PC-9 (cell line): ENCODE results near the gene FBLN2. TPM values are rescaled to one million over a fixed set of nuclear protein-coding genes. Genes with fewer than 3 reads are reported as not detected.

Experiments
- BruUV-seq: library from RNA; stranded (reverse); fragments of 400-500 nt; replicated peaks from 2 replicates; lab custom pipeline; 2021; lab: Mats Ljungman, UMichigan
- CTCF ChIA-PET: fragments of 300-600 bp; sonication (Branson Sonifier 250); formaldehyde crosslinking; loops from one replicate; lab custom pipeline; 2022; ENCODE audit warnings: antibody characterized with exemption; lab: Charles Lee
- POLR2A ChIA-PET: fragments of 300-600 bp; sonication (Branson Sonifier 250); formaldehyde crosslinking; loops from one replicate; lab custom pipeline; 2022; ENCODE audit warnings: antibody characterized with exemption; ENCODE audit not compliant: unreplicated experiment; lab: Charles Lee
- DNase-seq, 2 experiments: peaks; one replicate each; pipeline versions ENCODE4 v3.0.0 to v3.0.0-alpha.2; 2015 to 2022; ENCODE audit warnings: mixed read lengths in 1 of 2
- H2AFZ ChIP-seq: fragments of 200-600 bp; sonication (generic); 2 replicates; pipeline ENCODE4 v1.8.1; 2017; ENCODE audit warnings: antibody characterized with exemption
- H3F3A ChIP-seq: fragments of 200-600 bp; sonication (generic); 2 replicates; pipeline ENCODE4 v1.8.1; 2017; ENCODE audit warnings: antibody characterized with exemption, mild to moderate bottlenecking, low read depth; ENCODE audit not compliant: insufficient read depth
- H3K27ac ChIP-seq: fragments of 200-600 bp; sonication (generic); 2 replicates; pipeline ENCODE4 v1.6.1; 2016; ENCODE audit warnings: mixed run types
- H3K27me3 ChIP-seq: fragments of 200-600 bp; sonication (generic); 2 replicates; pipeline ENCODE4 v1.6.1; 2016; ENCODE audit warnings: low read depth, mixed run types; ENCODE audit not compliant: insufficient read depth
- H3K36me3 ChIP-seq: fragments of 200-600 bp; sonication (generic); 2 replicates; pipeline ENCODE4 v1.6.1; 2016; ENCODE audit warnings: low read depth, mixed run types
- H3K4me1 ChIP-seq: fragments of 200-600 bp; sonication (generic); replicated peaks from 2 replicates; pipeline ENCODE4 v1.6.1; 2016; ENCODE audit warnings: mixed run types; ENCODE audit not compliant: insufficient read depth
- H3K4me2 ChIP-seq: fragments of 200-600 bp; sonication (generic); 2 replicates; pipeline ENCODE4 v1.6.1; 2017; ENCODE audit warnings: mixed run types
- H3K4me3 ChIP-seq: fragments of 200-600 bp; sonication (generic); 2 replicates; pipeline ENCODE4 v1.6.1; 2016; ENCODE audit warnings: mixed run types
- H3K79me2 ChIP-seq: fragments of 200-600 bp; sonication (generic); 2 replicates; pipeline ENCODE4 v1.6.1; 2017; ENCODE audit warnings: low read depth, mixed run types
- H3K9me2 ChIP-seq: fragments of 200-600 bp; sonication (generic); 2 replicates; pipeline ENCODE4 v1.8.1; 2017; ENCODE audit warnings: mild to moderate bottlenecking; ENCODE audit not compliant: insufficient read depth
- H3K9me3 ChIP-seq: fragments of 200-600 bp; sonication (generic); 2 replicates; pipeline ENCODE4 v1.8.1; 2016; ENCODE audit warnings: low read depth; ENCODE audit not compliant: insufficient read depth
- H4K20me1 ChIP-seq: fragments of 200-600 bp; sonication (generic); 2 replicates; pipeline ENCODE4 v1.8.1; 2017; ENCODE audit not compliant: insufficient read depth
- CTCF ChIP-seq: fragments of 200-600 bp; sonication (generic); conservative IDR thresholded peaks from 2 replicates; pipeline ENCODE4 v1.6.1; 2017; ENCODE audit warnings: mixed run types, antibody characterized with exemption, mild to moderate bottlenecking, moderate library complexity
- EZH2 ChIP-seq: fragments of 200-600 bp; sonication (generic); IDR thresholded peaks from 2 replicates; pipeline ENCODE4 v1.8.0; 2017; ENCODE audit warnings: antibody characterized with exemption, low read depth
- intact Hi-C: fragments of 100-400 bp; cut with micrococcal nuclease; formaldehyde crosslinking; loops from one replicate; pipeline ENCODE4 v1.10.0; 2022; ENCODE audit not compliant: unreplicated experiment
- total RNA-seq: library from RNA; stranded (reverse); gene quantifications from 2 replicates; pipeline ENCODE4 v1.2.3, GENCODE V29; 2021

The FBLN2 gene
- total RNA-seq, 1 experiment from 2014 or later: 0.57 TPM

GRCh38 chr3:13620281-13620680 is 71.4 kb downstream of the FBLN2 start:
- Histone ChIP-seq H3K4me1 (no peaks in the 10 kb centered on the region), H4K20me1 (no peaks in the 10 kb centered on the region), H3K4me3 (no peak overlapping the region), H3K4me2 (no peak overlapping the region), H3K79me2 (no peaks in the 10 kb centered on the region), H3F3A (no peaks in the 10 kb centered on the region), H3K9me2 (no peaks in the 10 kb centered on the region), H2AFZ (no peak overlapping the region), H3K27ac (no peak overlapping the region), H3K9me3 (no peaks in the 10 kb centered on the region), H3K27me3 (peaks cover 8% of the 10 kb centered on the region; the same call in 1 of the 2 replicates), H3K36me3 (no peaks in the 10 kb centered on the region)
- intact Hi-C loops: no loop called here
- BruUV-seq: no TSS peak
- DNase-seq: no peak
- POLR2A ChIA-PET: no interaction called here
- no peak for TF ChIP-seq EZH2
- no peak for TF ChIP-seq CTCF
- CTCF ChIA-PET: interaction anchor here (0.7 kb wide), 1 partner anchor 16 kb away, joined by 3 read pairs; no protein-coding TSS in a partner anchor

- H3K9me3 ChIP-seq: no peaks in the 10 kb centered on the region
- H3K4me2 ChIP-seq: no peak overlapping the region
- no peaks in the 10 kb centered on the region for H4K20me1 ChIP-seq
- no peaks in the 10 kb centered on the region for H3K36me3 ChIP-seq
- POLR2A ChIA-PET: no interaction called here
- H3K27me3 ChIP-seq: peaks cover 2% of the 10 kb centered on the region; the same call in 1 of the 2 replicates
- CTCF ChIA-PET: interaction anchor here (0.7 kb wide), 1 partner anchor 16 kb away, joined by 3 read pairs; no protein-coding TSS in a partner anchor
- no peak for TF ChIP-seq CTCF
- no peak for TF ChIP-seq EZH2
- intact Hi-C loops: no loop called here
- H3K79me2 ChIP-seq: no peaks in the 10 kb centered on the region
- H2AFZ ChIP-seq: no peak overlapping the region
- no peak overlapping the region for H3K4me3 ChIP-seq
- no peak overlapping the region for H3K27ac ChIP-seq
- no peaks in the 10 kb centered on the region for H3F3A ChIP-seq
- no peaks in the 10 kb centered on the region for H3K4me1 ChIP-seq
- no TSS peak for BruUV-seq
- no peaks in the 10 kb centered on the region for H3K9me2 ChIP-seq
- DNase-seq: no peak
These were observed 71.9 kb downstream of the FBLN2 start for GRCh38 chr3:13620776-13621365.

DNA sequence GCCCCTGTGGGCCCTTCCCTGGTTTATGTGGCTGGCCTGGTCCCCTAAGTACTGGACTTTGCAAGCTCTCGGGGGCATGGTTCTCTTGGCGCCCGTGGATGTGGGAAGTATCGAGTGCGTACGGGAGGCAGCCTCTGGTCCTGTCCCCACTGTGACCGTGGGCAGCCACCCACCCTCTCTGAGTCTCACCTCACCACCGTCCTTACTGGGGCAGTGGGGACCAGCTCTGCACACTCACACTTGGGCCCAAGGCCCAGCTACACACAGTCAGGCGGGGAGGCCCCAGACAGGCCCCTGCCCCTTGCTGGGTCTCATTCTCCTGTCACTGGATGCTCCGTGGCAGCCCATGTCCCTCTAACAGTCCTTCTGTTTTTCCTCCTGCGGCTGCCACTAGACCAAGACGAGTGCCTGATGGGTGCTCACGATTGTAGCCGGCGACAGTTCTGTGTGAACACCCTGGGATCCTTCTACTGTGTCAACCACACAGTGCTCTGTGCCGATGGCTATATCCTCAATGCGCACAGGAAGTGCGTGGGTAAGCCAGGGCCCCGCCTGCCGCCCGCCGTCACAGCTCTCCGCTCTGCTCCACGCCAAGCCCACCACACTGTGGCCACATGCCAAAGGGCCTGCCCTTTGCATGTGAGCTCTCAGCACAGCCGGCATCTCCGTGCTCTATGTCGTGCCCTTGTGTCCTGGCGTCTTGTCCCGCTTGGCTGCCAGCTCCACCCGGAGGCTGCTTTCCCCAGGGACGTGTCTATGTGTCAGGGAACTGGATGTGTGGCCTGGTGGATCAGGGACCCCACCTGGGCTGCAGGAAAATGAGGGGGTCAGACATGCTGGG is 72.7 kb downstream of the FBLN2 start:
- CTCF ChIA-PET: no interaction called here
- Histone ChIP-seq H2AFZ (no peak overlapping the region), H3K4me1 (no peaks in the 10 kb centered on the region), H3F3A (no peaks in the 10 kb centered on the region), H3K9me3 (no peaks in the 10 kb centered on the region), H3K4me2 (no peak overlapping the region), H3K36me3 (no peaks in the 10 kb centered on the region), H4K20me1 (no peaks in the 10 kb centered on the region), H3K79me2 (no peaks in the 10 kb centered on the region), H3K27ac (no peak overlapping the region), H3K9me2 (no peaks in the 10 kb centered on the region), H3K27me3 (no peaks in the 10 kb centered on the region; the same call in 1 of the 2 replicates), H3K4me3 (no peak overlapping the region)
- TF ChIP-seq EZH2 (no peak), CTCF (no peak)
- intact Hi-C loops: no loop called here
- no peak for DNase-seq
- BruUV-seq: no TSS peak
- POLR2A ChIA-PET: no interaction called here
